Measurements from ENCODE around the gene SNRK. TPM values are rescaled to one million over a fixed set of nuclear protein-coding genes. Genes with fewer than 3 reads are reported as not detected.

The SNRK gene
- total RNA-seq, 1 experiment from 2014 or later = 16.6 TPM

- Mint-ChIP-seq H3K36me3 (ENCODE audit: insufficient read depth, unreplicated experiment) (no peaks in the 10 kb centered on the region), H3K27ac (ENCODE audit: low read depth, unreplicated experiment) (no peak overlapping the region), H3K27me3 (ENCODE audit: insufficient read depth, unreplicated experiment) (no peaks in the 10 kb centered on the region), H3K4me3 (ENCODE audit: unreplicated experiment) (no peak overlapping the region), H3K4me1 (ENCODE audit: insufficient read depth, unreplicated experiment) (peaks cover 12% of the 10 kb centered on the region), H3K9me3 (ENCODE audit: unreplicated experiment) (no peaks in the 10 kb centered on the region)
- intact Hi-C loops (cut with micrococcal nuclease) = no loop called here
- BruUV-seq (replicated peaks) = no TSS peak
- CTCF ChIA-PET = interaction anchor here (0.8 to 1.6 kb wide), 3 partner anchors 12 to 36 kb away, joined by 3 to 5 read pairs (median 3); no protein-coding TSS in a partner anchor
- POLR2A ChIA-PET = no interaction called here
- no peak for DNase-seq (ENCODE audit: unreplicated experiment)
- TF ChIP-seq CTCF (IDR thresholded peaks at IDR 0.05; ENCODE audit: unreplicated experiment) = no peak
These were observed 32.2 kb upstream of the SNRK start for GRCh38 chr3:43254125-43254524.

- TF ChIP-seq CTCF (IDR thresholded peaks at IDR 0.05; ENCODE audit: unreplicated experiment) = no peak
- DNase-seq (ENCODE audit: unreplicated experiment) = no peak
- H3K36me3 Mint-ChIP-seq (ENCODE audit: insufficient read depth, unreplicated experiment) = no peaks in the 10 kb centered on the region
- H3K4me3 Mint-ChIP-seq (ENCODE audit: unreplicated experiment) = no peak overlapping the region
- CTCF ChIA-PET = interaction anchor here (1.6 to 2.0 kb wide), 2 partner anchors 10 kb away, joined by 4 to 5 read pairs; no protein-coding TSS in a partner anchor
- no peaks in the 10 kb centered on the region for H3K9me3 Mint-ChIP-seq (ENCODE audit: unreplicated experiment)
- H3K27me3 Mint-ChIP-seq (ENCODE audit: insufficient read depth, unreplicated experiment) = no peaks in the 10 kb centered on the region
- POLR2A ChIA-PET = interaction anchor here (1.3 kb wide), 1 partner anchor 24 kb away, joined by 3 read pairs; no protein-coding TSS in a partner anchor
- peaks cover 25% of the 10 kb centered on the region for H3K4me1 Mint-ChIP-seq (ENCODE audit: insufficient read depth, unreplicated experiment)
- intact Hi-C loops (cut with micrococcal nuclease) = no loop called here
- BruUV-seq (replicated peaks) = no TSS peak
- H3K27ac Mint-ChIP-seq (ENCODE audit: low read depth, unreplicated experiment) = no peak overlapping the region
These were observed 30.7 kb upstream of the SNRK start for GRCh38 chr3:43255662-43256061.

GRCh38 chr3:43256714-43257461 lies 29.5 kb upstream of the SNRK start:
- no peaks in the 10 kb centered on the region for H3K27me3 Mint-ChIP-seq (ENCODE audit: insufficient read depth, unreplicated experiment)
- DNase-seq (ENCODE audit: unreplicated experiment) = peak; percentile 27

More at GRCh38 chr3:43256714-43257461, 29.5 kb upstream of the SNRK start:
- no peak overlapping the region for H3K4me3 Mint-ChIP-seq (ENCODE audit: unreplicated experiment)
- H3K36me3 Mint-ChIP-seq (ENCODE audit: insufficient read depth, unreplicated experiment) = no peaks in the 10 kb centered on the region
- H3K27ac Mint-ChIP-seq (ENCODE audit: low read depth, unreplicated experiment) = peak overlapping the region; percentile 8
- intact Hi-C loops (cut with micrococcal nuclease) = no loop called here
- peaks cover 25% of the 10 kb centered on the region for H3K4me1 Mint-ChIP-seq (ENCODE audit: insufficient read depth, unreplicated experiment)
- POLR2A ChIA-PET = interaction anchor here (0.5 to 1.8 kb wide), 7 partner anchors 15 to 1082 kb away, joined by 3 to 5 read pairs (median 3); no protein-coding TSS in a partner anchor
- BruUV-seq (replicated peaks) = no TSS peak
- no peak for TF ChIP-seq CTCF (IDR thresholded peaks at IDR 0.05; ENCODE audit: unreplicated experiment)
- CTCF ChIA-PET = interaction anchor here (0.6 to 2.0 kb wide), 3 partner anchors 12 to 52 kb away, joined by 3 to 4 read pairs (median 3); no protein-coding TSS in a partner anchor
- no peaks in the 10 kb centered on the region for H3K9me3 Mint-ChIP-seq (ENCODE audit: unreplicated experiment)
